Measurements from ENCODE around the gene KLF13.

Gene KLF13

DNA sequence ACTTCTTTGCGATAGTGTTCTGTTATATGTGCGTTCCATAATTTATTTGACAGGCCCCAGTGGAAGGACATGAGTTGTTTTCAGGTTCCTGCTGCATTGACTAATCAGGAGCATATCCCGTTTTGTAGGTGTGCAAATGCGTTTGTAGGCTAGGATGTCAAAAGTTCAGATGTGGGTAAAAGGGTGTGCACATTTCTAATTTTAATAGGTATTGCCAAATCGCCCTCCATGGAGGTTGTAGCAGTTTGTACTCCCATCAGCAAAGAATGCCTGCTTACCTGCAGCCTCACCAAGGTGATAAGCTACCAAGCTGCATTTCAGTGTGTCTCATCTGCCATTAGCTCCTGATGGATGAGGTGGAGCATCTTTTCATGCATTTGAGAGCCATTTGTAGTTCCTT is 36.3 kb downstream of the KLF13 start:
- no peak for DNase-seq (ENCODE audit: low spot score)

DNA sequence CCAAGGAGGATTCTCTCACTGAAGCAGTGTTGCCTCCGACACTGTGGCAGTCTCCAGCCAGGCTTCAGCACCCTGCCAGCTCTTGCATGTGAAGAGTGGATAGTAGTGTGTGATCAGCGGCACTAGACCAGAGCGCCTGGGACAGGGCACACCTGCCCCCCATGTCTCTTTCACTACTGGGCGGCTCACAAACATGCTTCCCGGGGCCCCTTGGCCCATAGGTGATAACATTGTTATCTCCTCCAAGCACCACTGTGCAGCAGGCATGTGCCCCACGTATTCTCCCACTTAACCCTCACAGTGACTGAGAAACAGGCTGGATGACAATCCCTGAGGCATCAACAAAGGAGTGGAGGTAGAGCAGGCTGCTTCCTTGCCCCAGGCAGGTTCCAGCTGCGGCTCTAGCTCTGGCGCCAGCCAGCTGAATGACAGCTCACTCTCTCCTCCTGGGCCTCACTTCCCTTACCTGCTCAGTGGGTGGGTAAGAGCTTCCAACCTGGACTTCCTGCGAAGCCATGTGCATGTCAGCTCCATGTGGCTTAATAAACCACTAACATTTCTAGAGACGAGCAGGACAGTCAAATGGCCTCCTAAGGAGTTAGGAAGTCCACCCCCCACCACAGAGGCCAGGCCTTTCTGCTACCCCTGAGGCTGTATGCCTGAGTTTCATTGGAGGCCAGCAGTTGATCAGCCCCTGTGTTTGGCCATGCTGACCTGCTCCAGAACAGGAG is 37.8 kb downstream of the KLF13 start:
- no peak for DNase-seq (ENCODE audit: low spot score)

DNA sequence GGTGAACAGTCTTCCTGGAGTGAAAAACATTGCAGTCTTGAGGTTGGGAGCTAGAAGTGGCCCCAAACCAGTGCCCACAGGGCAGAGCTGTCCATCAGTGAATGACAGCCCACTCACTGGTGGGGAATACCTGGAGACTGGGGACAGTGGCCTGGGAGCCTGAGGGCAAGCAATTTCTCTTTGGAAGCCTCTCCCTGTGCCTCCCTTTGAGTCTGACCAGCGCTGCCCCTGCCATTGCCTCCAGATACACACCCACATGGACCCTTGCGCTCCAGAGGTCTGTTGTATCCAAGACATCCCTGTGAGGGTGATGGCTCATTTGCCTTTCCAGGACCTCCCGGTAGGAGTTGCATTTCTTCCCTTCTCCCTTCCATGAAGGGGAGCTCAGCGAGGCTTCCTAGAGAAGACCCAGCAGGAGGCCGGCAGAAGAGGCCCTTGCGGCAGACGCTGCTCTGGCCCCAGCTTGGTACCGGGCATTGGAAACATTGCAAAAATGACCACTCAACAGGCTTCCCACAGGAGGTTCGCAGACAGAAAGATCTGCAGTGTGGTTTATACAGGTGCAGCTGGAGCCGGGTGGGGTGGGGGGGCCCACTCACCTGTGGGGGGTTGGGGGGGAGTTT is 38.5 kb downstream of the KLF13 start:
- no peak for DNase-seq (ENCODE audit: low spot score)

DNA sequence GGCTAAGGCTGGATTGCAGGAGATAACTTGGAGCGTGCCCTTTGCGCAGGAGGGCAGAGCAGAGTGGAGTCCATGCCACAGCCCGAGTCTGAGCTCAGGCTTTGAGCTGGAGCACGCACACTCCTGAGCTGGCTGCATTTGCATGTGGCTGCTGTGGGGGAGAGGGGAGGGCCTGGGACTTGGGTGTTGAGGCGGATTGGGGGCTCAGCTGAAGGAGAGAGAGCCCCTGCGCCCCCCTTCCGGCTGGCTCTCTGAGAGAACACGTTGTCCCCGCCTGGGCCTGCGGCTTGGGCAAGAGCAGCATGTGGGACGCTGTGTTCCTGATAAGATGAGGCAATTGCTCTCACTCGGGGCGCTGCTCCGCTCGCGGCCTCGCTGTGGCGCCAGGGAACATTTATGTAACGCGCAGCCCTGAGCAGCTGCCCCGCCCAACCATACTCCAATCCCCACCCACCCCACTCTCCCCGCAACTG is 39.1 kb downstream of the KLF13 start:
- peak; percentile 87 for DNase-seq (ENCODE audit: low spot score)

DNA sequence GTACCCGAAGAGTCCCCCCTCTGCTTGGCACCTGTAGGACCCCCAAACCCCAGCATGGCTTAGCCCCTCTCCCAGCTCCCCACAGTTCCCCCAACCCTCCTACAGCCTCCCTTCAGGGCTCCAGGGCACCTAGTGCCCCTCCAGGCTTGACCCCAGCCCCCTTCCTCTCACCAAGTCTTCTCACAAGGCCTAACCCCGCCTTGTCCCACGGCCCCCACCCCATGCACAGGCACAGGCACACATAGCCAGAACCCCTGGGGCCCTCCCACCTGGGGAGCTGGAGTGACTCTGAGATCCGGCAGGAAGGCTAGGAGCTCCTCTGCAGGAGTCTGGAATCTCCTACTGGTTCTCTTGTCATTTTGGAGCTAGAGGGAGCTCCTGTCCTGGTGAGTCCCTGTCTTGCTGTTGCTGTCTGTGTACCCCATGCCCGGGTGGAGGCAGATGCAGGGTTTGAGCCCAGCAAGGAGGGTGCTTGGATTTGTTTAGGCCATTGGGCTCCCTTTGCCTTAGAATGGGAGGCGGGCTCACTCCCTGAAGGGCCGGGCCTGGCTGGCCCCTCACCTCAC is 39.6 kb downstream of the KLF13 start:
- DNase-seq (ENCODE audit: low spot score), result peak; percentile 43

DNA sequence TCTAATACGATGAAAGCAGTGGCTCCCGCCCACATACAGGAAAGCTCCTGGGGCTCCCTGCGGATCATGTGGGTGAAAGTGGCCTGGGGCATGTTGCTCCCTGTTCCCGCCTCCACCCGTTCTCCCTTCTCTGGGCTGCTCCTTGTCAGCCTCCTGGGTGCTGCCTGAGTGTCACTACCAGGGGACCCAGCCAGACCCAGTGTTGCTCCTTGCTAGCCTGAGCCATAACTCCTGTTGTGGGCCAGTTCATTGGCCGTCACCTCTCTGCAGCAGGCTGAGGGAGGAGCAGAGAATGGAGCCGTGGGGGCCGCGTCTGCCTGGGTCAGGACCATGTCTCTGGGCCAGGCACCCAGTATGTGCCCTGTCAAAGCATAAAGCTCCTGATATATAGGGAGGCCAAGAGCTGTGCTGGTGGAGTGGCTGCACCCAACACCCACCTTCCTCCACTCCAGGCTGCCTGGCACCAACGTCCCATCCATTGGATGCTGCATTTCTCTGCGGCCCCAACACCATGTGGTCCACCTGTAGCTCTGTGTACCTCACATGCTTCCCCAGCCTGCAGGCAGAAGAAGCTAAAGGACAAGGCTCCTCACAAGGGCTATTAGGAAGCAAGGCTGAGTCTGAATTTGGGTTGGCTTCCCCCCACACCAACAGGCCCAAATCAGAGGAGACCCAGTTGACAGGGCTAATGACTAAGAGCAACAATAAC is 40.5 kb downstream of the KLF13 start:
- no peak for DNase-seq (ENCODE audit: low spot score)

DNA sequence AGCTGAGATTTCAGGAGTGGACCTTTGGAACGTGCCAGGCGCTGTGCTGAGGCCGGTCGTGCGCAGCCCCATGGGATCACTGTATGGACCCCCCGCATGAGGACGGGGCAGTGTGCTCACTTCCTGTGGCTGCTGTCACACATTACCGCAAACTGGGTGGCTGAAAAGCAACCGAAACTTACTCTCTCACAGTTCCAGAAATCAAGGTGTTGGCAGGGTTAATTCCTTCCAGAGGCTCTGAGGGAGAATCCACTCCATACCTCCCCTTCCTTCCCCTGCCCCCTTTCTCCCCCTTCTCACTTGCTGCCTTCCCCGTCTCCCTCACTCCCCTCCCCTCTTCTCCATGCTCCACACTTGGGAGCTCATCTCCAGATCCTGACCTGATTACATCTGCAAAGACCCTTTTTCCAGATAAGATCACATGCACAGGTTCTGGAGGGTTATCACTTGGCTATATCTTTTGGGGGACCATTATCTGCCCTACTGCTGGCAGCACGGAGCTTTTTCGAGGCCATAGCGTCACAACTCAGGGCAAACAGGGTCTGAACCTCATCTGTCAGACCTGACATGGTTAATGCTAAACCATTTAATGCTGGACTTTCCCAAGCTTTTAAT is 41.2 kb downstream of the KLF13 start:
- no peak for DNase-seq (ENCODE audit: low spot score)

DNA sequence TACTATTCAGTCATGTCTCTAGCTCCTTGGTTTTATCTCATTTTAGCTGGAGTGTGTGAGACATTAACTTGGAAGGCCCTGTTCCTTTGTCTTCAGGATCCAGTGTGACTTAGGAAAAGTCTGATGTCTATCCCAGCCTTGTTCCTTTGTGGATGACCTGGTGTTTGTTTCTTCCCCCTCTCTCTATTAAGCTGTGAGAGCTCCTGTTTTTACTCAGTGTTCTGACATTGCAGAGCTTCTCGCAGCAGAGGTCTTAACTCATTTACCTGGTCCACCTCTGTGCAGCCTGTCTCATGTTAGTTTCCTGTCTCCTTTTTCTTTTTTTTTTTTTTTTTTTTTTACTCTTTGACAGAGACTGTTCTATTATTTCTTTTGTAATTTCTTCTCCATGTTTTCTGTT is 43.1 kb downstream of the KLF13 start:
- DNase-seq (ENCODE audit: low spot score), result no peak

DNA sequence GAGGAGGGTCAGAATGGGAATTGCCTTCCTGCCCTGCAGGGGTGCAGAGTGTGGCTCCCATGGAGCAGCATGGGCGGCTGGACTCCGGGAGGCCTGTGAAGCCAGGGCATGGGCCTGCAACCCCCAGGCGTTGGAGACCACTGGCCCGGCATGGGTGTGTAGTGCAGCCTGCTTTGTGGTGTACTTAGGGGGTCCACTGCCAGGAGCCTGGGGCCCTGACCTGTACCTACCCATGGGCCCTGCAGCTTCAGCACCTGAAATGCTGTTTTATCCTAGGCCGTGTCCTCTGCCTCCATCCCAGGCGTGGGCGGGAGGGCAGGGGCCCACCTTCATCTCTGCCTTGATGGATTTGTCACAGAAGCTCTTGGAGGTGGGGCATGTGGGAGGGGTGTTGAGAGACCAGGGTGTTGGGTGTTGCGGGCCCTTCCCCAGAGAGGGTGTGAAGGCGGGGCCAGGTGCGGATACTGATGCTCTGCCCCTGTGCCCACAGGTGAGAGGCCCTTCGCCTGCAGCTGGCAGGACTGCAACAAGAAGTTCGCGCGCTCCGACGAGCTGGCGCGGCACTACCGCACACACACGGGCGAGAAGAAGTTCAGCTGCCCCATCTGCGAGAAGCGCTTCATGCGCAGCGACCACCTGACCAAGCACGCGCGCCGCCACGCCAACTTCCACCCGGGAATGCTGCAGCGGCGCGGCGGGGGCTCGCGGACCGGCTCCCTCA is 45.0 kb downstream of the KLF13 start:
- DNase-seq (ENCODE audit: low spot score), result no peak

DNA sequence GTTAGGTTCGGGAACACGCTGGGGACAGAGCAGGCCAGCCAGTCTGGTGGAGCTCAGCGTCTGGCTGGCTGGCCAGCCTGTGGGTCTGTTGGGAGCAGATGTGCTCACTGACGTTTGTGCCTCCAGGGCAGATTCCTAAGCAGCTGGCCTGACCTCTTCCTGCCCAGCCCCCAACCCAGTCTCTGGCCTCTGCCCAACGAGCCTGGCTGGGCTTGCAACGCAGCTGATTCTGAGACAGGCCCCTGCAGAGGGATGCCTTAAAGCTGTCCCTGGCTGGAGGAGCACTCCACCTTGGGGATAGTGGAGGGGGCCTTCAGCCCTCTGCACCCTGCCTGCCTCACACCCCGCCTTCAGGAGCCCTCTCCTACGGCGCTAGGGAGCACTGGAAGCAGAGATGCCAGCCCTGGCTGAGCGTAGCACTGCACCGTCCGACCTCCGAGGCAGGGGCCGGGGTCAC is 46.0 kb downstream of the KLF13 start:
- DNase-seq (ENCODE audit: low spot score), result peak; percentile 67

DNA sequence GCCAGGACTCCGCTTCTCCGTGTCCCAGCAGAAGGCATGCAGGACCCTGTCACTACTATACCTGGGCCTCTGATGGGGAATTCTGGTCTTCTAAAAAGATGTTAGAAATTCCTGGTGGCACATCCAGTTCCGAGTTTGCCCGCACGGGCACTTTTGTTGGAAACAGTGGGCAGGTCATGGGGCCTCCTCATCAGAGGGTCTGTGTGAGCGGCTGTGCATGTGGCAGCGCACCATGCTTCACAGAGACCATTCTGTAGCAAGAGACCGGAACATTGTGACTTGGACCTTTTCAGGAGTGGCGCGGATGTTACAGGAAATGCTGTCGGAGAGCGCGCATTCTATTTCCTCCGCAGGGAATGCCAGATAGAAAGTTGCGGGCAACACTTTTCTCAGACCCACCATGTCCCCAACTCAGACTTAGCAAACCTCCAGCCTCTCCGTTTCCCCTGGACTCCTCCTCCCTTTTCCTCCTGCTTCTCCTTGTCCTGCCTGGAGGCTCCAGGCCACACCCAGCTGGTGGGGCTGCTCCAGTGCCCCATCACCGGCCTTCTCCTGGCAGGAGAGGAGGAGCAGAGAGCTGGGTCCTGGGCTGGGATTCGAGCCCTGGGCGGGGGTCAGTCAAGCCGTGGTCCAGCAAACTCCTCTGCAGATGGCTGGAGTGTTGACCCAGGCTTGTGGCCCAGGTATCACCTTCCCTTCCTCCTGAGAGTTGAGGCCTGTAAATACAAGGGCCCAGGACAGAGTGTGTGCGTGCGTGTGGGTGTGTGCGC is 46.6 kb downstream of the KLF13 start:
- no peak for DNase-seq (ENCODE audit: low spot score)

DNA sequence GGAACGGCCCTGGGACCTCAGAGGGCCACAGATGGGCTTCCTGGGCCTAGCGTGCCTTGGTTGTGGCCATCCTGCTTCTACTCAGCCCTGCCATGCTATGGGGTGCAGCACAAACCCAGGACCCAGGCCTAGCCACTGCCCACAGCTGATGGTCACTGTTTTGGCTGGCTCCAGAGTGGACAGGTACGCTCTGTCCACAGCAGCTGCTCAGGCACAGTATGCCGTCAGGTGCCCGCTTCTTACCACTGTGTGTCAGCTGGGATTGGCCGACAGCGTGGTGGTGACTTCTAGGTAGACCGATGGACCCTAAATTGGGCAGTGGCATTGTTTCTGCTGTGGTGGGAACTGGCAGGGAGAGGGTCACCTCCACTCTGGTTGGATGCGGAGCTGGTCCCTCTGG is 47.3 kb downstream of the KLF13 start:
- no peak for DNase-seq (ENCODE audit: low spot score)

DNA sequence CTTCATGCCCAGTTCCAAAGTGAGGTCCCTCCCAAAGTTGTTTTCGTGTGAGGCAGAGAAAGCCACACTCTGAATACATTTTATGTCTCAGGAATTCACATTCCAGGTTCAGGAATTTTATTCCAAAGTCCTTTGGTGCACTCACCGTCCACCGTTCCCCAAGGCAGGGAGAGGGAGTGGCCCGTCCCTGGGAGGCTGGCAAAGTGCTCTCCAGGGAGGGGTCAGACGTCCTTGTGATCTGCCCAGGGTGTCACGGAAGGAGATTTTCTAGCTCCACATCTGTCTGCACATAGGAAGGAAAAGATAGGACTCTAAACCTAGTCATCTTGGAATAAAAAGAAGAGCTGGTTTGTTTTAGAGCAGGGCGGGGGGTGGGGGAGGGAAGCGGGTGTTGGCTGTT is 47.9 kb downstream of the KLF13 start:
- no peak for DNase-seq (ENCODE audit: low spot score)

DNA sequence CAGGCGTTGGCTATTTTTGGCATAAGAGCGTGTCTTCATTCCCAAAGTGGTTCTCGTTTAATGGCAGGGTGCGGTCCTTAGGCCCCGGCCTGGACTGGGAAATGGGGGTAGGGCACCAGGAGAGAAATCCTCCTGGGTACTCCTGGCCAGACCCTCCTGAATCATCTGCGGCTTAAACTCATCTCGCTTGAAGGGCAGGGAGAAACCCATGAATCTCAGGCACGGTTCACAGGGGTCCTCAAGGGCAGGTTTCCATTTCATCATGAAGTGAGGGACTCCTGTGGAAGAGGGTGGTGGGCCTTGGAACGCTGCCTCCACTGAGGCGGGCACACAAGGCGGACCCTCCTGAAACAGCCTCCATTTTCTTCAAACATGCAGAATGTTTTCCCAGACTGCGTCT is 48.4 kb downstream of the KLF13 start:
- DNase-seq (ENCODE audit: low spot score), result no peak

DNA sequence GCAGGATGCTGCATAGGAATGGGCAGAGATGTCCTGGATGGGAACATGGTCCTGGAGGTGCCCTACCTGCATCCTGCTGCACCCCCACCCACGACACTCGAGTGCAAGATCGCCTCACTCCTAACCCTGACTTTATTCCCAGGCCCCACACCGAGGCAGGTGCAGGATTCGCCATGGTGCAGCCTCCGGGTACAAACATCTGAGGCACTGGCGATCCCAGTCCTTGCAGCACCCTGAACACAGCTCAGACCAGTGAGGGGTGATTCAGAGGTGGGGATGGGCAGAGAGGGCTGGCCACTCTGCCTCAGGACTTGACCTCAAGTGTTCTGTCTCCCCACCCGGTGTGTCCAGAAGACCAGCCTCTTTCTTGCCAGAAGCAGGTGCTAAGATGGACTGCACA is 49.1 kb downstream of the KLF13 start:
- DNase-seq (ENCODE audit: low spot score), result no peak

DNA sequence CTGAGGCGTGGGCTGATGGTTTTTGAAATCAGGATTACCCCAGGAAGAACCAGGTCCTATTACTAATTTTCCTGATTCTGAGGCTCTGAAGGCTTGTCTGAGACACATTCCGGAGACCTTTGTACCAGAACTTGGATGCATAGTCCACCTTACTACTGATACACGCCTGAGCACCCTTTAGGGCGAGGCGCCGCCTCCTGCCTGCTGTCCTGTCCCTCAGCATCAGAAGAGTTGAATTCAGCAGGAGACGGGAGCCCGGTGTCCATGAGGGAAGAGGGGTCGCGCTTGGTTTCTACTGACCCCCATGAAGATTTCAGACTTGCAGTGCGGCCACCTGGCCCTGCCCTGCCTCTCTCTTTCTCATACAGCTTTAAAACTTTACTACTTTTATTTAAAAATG is 49.9 kb downstream of the KLF13 start:
- no peak for DNase-seq (ENCODE audit: low spot score)

DNA sequence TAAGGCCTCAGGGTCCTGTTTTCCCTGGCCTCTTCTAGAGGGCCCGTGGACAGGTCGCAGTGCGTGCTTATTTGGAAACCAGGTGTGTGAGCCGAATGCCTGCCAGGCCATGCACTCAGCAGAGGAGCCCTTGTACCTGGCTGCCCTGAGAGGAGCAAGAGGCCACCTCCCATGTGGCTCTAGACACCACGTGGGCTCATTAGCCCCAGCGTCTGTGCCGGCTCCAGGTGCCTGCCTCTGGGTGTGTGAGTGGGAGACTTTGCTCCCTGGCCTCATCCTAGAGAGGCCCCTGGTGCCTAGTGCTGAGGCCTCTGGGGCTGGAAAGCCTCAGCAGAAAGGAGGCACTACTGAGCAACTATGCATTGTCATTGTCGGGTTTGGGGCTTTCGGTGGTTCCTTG is 50.4 kb downstream of the KLF13 start:
- DNase-seq (ENCODE audit: low spot score), result no peak

DNA sequence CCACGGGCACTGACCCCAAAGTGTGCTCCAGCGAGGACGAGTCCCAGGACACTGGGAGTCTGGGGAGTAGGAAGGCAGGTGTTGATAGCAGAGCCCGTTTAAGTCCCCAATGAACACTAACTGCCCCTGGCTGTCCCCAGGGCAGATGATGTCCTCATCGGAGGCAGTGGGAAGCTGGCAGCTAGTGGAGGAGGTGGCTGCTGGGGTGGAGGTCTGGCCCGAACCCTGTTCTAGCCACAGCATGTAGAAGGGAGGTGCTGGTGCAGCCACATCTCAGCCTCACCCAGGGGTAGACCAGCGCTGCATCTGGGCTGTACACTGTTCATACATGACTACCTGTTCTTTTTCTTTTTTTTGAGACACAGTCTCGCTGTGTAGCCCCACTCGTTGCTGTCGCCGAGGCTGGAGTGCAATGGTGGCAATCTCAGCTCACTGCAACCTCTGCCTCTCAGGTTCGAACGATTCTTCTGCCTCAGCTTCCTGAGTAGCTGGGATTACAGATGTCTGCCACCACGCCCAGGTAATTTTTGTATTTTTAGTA is 51.8 kb downstream of the KLF13 start:
- DNase-seq (ENCODE audit: low spot score), result no peak

DNA sequence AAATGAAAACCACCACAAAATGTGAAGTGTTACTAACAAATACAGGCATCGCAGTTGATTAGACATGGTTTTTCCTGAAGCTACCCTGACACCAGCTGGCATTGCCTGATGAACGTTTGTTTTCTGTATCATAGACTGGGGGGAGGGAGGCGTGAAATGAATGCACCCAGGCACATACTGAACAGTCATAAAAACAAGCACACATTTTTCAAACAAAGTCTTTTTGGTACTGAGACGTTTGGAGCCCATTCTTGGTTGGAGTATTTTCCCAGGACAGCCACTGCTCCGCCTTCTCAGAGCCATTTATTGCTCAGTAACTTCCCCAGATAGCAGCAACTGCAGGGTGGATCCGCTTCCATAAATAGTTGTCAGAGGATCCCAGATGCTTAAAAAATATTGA is 52.4 kb downstream of the KLF13 start:
- no peak for DNase-seq (ENCODE audit: low spot score)

DNA sequence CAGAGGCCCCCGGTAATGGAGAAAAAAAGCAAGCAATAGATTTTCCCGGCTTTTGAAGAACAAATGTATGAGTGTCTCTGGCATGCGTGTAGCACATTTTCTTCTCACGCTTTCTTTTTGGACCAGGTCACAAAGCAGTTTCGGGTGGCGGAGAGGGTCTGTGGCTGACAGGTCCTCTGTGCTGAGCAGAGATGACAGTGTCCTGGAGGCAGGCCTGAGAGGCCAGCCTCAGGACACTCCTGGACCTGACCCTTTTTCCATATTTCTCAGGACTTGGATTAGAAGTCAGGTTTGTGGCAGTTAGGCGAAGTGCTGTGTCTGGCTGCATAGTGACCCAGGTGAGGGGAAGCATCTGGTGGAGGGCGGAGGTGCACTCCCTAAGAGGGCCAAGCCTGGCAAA is 52.9 kb downstream of the KLF13 start:
- no peak for DNase-seq (ENCODE audit: low spot score)

Measured in putamen (tissue), 1 donor.